HepG2 (cell line): ENCODE results near the gene HINT2.

Source experiments
- HIVEP1 ChIP-seq: sonication (generic); formaldehyde crosslinking; IDR thresholded peaks from 2 replicates; pipeline ENCODE4 v1.4.0; 2020; ENCODE audit warnings: mild to moderate bottlenecking, missing genetic modification reagents
- HNF4G ChIP-seq, 2 experiments: sonication (generic) in 1 of 2; formaldehyde crosslinking in 1 of 2; IDR thresholded peaks; 2 replicates each; pipeline versions ENCODE4 v1.4.0 to v1.6.1; 2011 to 2020; ENCODE audit warnings: borderline replicate concordance in 2 of 2, low read depth in 2 of 2, mild to moderate bottlenecking in 2 of 2, low read length in 1 of 2, missing genetic modification reagents in 1 of 2, moderate library complexity in 1 of 2
- MAZ ChIP-seq, 2 experiments: sonication (generic) in 1 of 2; formaldehyde crosslinking in 1 of 2; IDR thresholded peaks; 2 replicates each; pipeline versions ENCODE4 v1.5.0 to v1.6.1; 2012 to 2020; ENCODE audit warnings: low read depth in 2 of 2, mild to moderate bottlenecking in 2 of 2, borderline replicate concordance in 1 of 2, improper control_type of control experiment in 1 of 2, low read length in 1 of 2, missing genetic modification reagents in 1 of 2, moderate library complexity in 1 of 2
- TF ChIP-seq, protein P1 (sequence below): IDR thresholded peaks from 2 replicates; pipeline ENCODE4 v1.6.1; 2016; ENCODE audit warnings: missing compliant biosample characterization, missing genetic modification reagents, borderline replicate concordance

DNA sequence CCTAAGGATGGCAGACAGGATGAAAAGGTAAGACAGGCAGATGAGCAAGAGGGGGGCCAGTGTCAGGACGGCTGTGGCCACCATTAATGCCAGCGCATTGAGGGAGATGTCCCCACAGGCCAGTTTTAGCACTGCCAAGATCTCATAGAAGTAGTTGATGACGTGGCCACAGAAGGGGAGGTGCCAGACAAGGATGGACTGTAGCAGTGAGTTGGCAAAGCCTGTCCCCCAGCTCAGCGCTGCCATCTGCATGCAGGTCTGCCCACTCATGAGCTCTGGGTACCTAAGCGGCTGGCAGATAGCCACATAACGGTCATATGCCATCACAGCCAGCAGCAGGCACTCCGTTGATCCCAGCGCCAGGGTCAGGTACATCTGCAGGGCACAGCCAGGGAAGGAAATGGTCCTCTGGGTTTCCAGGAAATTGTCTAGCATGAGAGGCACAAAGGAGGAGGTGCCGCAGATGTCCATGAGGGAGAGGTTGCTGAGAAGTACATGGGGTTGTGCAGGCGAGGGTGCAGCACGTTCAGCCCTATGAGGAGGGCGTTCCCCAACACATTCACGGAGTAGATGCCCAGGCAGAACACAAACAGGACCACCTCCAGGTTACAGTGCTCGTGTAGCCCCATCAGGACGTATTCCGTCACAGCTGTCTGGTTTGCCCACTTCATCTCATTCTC lies 44.6 kb upstream of the HINT2 start:
- TF ChIP-seq HIVEP1 (no peak), MAZ (IDR thresholded peaks at IDR 0.05; ENCODE audit: borderline replicate concordance, low read depth, low read length) (no peak), MAZ (CRISPR knock-in tag; IDR thresholded peaks at IDR 0.05; ENCODE audit: low read depth) (no peak), HNF4G (IDR thresholded peaks at IDR 0.05; ENCODE audit: borderline replicate concordance, low read depth, low read length) (no peak), HNF4G (CRISPR knock-in tag; IDR thresholded peaks at IDR 0.05; ENCODE audit: borderline replicate concordance, low read depth) (no peak)
- TF ChIP-seq, protein P1, sequence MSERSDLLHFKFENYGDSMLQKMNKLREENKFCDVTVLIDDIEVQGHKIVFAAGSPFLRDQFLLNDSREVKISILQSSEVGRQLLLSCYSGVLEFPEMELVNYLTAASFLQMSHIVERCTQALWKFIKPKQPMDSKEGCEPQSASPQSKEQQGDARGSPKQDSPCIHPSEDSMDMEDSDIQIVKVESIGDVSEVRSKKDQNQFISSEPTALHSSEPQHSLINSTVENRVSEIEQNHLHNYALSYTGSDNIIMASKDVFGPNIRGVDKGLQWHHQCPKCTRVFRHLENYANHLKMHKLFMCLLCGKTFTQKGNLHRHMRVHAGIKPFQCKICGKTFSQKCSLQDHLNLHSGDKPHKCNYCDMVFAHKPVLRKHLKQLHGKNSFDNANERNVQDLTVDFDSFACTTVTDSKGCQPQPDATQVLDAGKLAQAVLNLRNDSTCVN (CRISPR knock-in tag): no peak
